Esophagus squamous epithelium (tissue), 4 donors: Measurements from ENCODE around the gene PIK3R5.

ENCODE experiments used
- CTCF ChIP-seq, 6 experiments: fragments of 450-650 bp in 4 of 6; fragments of 200-600 bp in 2 of 6; sonication (generic) in 2 of 6; IDR thresholded peaks; one replicate each; pipeline ENCODE4 v1.5.1; 2016 to 2019; ENCODE audit warnings: antibody characterized with exemption in 6 of 6, mild to moderate bottlenecking in 4 of 6, moderate library complexity in 4 of 6
- POLR2A ChIP-seq, 4 donors: fragments of 450-650 bp; IDR thresholded peaks; one replicate each; pipeline ENCODE4 v1.6.1; 2017; ENCODE audit warnings: antibody characterized with exemption in 4 of 4, mild to moderate bottlenecking in 4 of 4, moderate library complexity in 3 of 4

GRCh38 chr17:8890671-8891070 lies 74.8 kb downstream of the PIK3R5 start:
- TF ChIP-seq CTCF (IDR thresholded peaks at IDR 0.05) (no peak), POLR2A (IDR thresholded peaks at IDR 0.05) (no peak)
